Measurements from ENCODE around the gene FMO5.
"Not testable (repeated sequence)": the region's sequence is repeated elsewhere in the genome, so short reads cannot be mapped to it uniquely, and the experiment has no call there.

Gene FMO5

DNA sequence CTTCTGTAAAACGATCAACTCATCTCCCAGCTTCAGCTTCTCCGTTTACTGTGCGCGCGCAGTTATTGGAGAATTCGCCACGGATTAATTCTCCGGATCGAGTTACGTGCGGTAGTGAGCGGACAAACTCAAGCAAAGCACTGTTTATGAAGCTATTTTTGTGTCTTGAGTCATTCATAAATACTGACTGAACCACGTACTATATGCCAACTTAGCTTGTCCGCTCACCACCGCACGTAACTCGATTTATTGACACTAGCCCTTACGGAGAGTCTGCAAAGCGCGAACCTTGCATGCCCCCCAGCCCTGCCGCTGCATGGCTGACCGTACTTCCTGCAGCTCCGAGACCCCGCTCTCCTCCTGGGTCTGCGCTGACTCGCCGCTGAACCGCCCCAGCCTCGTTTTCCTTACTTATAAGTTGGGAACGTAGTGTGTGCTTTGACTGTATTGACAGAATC lies 18.1 kb upstream of the FMO5 start:
- no peak for TF ChIP-seq EZH2phosphoT487 (IDR thresholded peaks at IDR 0.05; ENCODE audit: borderline replicate concordance, low read length)
- TF ChIP-seq, protein P1, sequence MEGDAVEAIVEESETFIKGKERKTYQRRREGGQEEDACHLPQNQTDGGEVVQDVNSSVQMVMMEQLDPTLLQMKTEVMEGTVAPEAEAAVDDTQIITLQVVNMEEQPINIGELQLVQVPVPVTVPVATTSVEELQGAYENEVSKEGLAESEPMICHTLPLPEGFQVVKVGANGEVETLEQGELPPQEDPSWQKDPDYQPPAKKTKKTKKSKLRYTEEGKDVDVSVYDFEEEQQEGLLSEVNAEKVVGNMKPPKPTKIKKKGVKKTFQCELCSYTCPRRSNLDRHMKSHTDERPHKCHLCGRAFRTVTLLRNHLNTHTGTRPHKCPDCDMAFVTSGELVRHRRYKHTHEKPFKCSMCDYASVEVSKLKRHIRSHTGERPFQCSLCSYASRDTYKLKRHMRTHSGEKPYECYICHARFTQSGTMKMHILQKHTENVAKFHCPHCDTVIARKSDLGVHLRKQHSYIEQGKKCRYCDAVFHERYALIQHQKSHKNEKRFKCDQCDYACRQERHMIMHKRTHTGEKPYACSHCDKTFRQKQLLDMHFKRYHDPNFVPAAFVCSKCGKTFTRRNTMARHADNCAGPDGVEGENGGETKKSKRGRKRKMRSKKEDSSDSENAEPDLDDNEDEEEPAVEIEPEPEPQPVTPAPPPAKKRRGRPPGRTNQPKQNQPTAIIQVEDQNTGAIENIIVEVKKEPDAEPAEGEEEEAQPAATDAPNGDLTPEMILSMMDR (IDR thresholded peaks at IDR 0.05; ENCODE audit: low read depth, low read length, poor library complexity, severe bottlenecking) = peak; percentile 8
- no peaks in the 10 kb centered on the region for H3F3A ChIP-seq (ENCODE audit: control insufficient read depth, insufficient read depth)
- peaks cover 21% of the 10 kb centered on the region for H3K36me3 ChIP-seq (ENCODE audit: control insufficient read depth, low read length)
- H4K20me1 ChIP-seq (ENCODE audit: control insufficient read depth, insufficient read depth, low read depth, low read length) = peaks cover 34% of the 10 kb centered on the region
- H3K27me3 ChIP-seq (ENCODE audit: control insufficient read depth, low read length) = no peaks in the 10 kb centered on the region
- H3K4me1 ChIP-seq (ENCODE audit: control insufficient read depth, low read length) = peaks cover 49% of the 10 kb centered on the region
- H3K9me3 ChIP-seq (ENCODE audit: control insufficient read depth, insufficient read depth, low read length) = no peaks in the 10 kb centered on the region
- peak overlapping the region; percentile 92 for H3K4me2 ChIP-seq (ENCODE audit: low read length)
- peak overlapping the region; percentile 91 for H3K4me3 ChIP-seq (ENCODE audit: low read length)
- H3K79me2 ChIP-seq (ENCODE audit: control insufficient read depth, low read length) = peaks cover 57% of the 10 kb centered on the region
- H3K27ac ChIP-seq (ENCODE audit: low read depth, low read length) = peak overlapping the region; percentile 72
- H3K9me2 ChIP-seq (replicated peaks; ENCODE audit: control insufficient read depth, low read length) = no peaks in the 10 kb centered on the region

DNA sequence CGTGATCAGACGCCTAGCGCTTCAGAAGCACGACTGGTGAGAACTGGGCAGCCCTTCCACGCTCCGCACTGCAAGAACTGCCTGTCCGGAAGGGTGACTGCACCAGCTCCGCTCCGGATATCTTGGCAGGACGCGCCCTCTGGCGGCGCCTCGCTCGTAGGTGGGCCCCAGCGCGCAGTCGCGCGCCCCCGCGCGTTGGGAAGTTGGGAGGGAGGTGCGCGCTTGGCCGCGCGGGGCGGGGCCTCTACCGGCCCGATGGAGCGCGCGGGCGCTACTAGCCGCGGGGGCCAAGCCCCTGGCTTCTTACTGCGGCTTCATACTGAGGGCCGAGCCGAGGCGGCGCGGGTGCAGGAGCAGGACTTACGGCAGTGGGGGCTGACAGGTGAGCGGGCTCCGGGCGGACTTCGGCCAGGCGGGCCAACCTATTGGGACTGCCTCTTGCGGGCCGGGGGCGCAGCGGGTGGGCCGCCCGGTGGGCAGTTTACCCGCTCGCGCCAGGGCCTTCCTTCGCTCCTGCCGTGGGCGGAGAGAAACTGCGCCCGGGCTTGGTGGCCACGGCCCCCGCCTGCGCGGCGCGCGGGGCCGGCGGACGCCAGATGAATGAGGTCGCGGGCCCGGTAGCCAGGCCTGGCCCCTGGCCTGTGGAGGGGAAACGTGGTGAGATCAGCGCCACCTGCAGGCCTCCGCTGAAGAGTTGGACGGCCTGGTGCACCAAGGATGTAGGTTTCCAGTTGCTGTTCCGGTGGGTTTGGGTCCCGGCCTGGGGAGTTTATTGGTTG lies 17.5 kb upstream of the FMO5 start, which contains the start of gene CHD1L:
Gene CHD1L, plus strand, starts transcription at position 236 of the 779 bp plus-strand sequence. Its CDS starts 20 bp downstream, at position 256.
- peak within 1 kb of the TSS; percentile 91 for H3K4me3 ChIP-seq (ENCODE audit: low read length)
- peaks cover 21% of the 10 kb centered on the region for H3K36me3 ChIP-seq (ENCODE audit: control insufficient read depth, low read length)
- H3K4me2 ChIP-seq (ENCODE audit: low read length) = peak within 1 kb of the TSS; percentile 92
- H3K79me2 ChIP-seq (ENCODE audit: control insufficient read depth, low read length) = peaks cover 51% of the 10 kb centered on the region
- no peak for TF ChIP-seq EZH2phosphoT487 (IDR thresholded peaks at IDR 0.05; ENCODE audit: borderline replicate concordance, low read length)
- TF ChIP-seq, protein P1 (IDR thresholded peaks at IDR 0.05; ENCODE audit: low read depth, low read length, poor library complexity, severe bottlenecking) = peak; percentile 70
- no peaks in the 10 kb centered on the region for H3F3A ChIP-seq (ENCODE audit: control insufficient read depth, insufficient read depth)
- H4K20me1 ChIP-seq (ENCODE audit: control insufficient read depth, insufficient read depth, low read depth, low read length) = peaks cover 31% of the 10 kb centered on the region
- H3K9me2 ChIP-seq (replicated peaks; ENCODE audit: control insufficient read depth, low read length) = no peaks in the 10 kb centered on the region
- H3K4me1 ChIP-seq (ENCODE audit: control insufficient read depth, low read length) = peaks cover 47% of the 10 kb centered on the region
- H3K9me3 ChIP-seq (ENCODE audit: control insufficient read depth, insufficient read depth, low read length) = no peaks in the 10 kb centered on the region
- H3K27ac ChIP-seq (ENCODE audit: low read depth, low read length) = peak within 1 kb of the TSS; percentile 72
- H3K27me3 ChIP-seq (ENCODE audit: control insufficient read depth, low read length) = no peaks in the 10 kb centered on the region

DNA sequence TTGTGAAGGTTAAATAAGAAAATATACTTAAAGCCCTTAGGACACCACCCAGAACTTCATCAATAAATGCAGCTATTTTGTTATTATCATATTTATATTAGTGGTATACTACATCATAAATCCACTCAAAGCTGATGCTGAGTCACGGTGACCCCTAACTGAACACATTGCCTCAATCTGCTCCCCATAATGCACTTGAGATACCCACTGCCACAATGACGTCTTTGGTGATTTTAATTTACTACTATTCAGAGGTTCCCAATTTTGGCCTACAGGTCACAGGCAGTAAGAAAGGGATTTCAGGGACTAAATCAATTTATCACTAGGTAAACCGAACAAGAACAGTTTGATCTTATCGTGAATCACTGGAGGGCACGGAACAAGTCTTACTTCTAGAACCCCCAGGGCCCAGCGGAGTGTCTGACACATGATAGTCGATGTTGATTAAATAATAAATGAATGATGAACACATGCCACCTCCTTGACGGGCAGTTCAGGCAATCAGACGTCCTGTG lies 16.9 kb upstream of the FMO5 start:
- peaks cover 41% of the 10 kb centered on the region for H3K4me1 ChIP-seq (ENCODE audit: control insufficient read depth, low read length)
- H3K27ac ChIP-seq (ENCODE audit: low read depth, low read length) = no peak overlapping the region; the same call in 1 of the 2 replicates
- H3K9me3 ChIP-seq (ENCODE audit: control insufficient read depth, insufficient read depth, low read length) = peaks cover 2% of the 10 kb centered on the region
- H3K27me3 ChIP-seq (ENCODE audit: control insufficient read depth, low read length) = no peaks in the 10 kb centered on the region
- H3K9me2 ChIP-seq (replicated peaks; ENCODE audit: control insufficient read depth, low read length) = no peaks in the 10 kb centered on the region
- H3K4me3 ChIP-seq (ENCODE audit: low read length) = peak overlapping the region; percentile 91
- H3K4me2 ChIP-seq (ENCODE audit: low read length) = peak overlapping the region; percentile 92
- peaks cover 24% of the 10 kb centered on the region for H4K20me1 ChIP-seq (ENCODE audit: control insufficient read depth, insufficient read depth, low read depth, low read length)
- peaks cover 45% of the 10 kb centered on the region for H3K79me2 ChIP-seq (ENCODE audit: control insufficient read depth, low read length)
- peaks cover 21% of the 10 kb centered on the region for H3K36me3 ChIP-seq (ENCODE audit: control insufficient read depth, low read length)
- TF ChIP-seq EZH2phosphoT487 (IDR thresholded peaks at IDR 0.05; ENCODE audit: borderline replicate concordance, low read length) = no peak
- TF ChIP-seq, protein P1 (IDR thresholded peaks at IDR 0.05; ENCODE audit: low read depth, low read length, poor library complexity, severe bottlenecking) = no peak
- H3F3A ChIP-seq (ENCODE audit: control insufficient read depth, insufficient read depth) = no peaks in the 10 kb centered on the region

DNA sequence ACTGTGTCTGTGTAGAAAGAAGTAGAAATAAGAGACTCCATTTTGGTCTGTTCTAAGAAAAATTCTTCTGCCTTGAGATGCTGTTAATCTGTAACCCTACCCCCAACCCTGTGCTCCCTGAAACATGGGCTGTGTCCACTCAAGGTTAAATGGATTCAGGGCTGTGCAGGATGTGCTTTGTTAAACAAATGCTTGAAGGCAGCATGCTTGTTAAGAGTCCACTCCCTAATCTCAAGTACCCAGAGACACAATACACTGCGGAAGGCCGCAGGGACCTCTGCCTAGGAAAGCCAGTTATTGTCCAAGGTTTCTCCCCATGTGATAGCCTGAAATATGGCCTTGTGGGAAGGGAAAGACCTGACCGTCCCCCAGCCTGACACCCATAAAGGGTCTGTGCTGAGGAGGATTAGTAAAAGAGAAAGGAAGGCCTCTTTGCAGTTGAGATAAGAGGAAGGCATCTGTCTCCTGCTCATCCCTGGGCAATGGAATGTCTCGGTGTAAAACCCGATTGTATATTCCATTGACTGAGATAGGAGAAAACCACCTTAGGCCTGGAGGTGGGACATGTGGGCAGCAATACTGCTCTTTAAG lies 15.1 kb upstream of the FMO5 start:
- Histone ChIP-seq H3K9me3 (ENCODE audit: control insufficient read depth, insufficient read depth, low read length) (peaks cover 19% of the 10 kb centered on the region), H4K20me1 (ENCODE audit: control insufficient read depth, insufficient read depth, low read depth, low read length) (peaks cover 14% of the 10 kb centered on the region), H3K4me1 (ENCODE audit: control insufficient read depth, low read length) (peaks cover 25% of the 10 kb centered on the region), H3K36me3 (ENCODE audit: control insufficient read depth, low read length) (peaks cover 16% of the 10 kb centered on the region), H3K79me2 (ENCODE audit: control insufficient read depth, low read length) (peaks cover 27% of the 10 kb centered on the region)
- not testable (repeated sequence) for H3K9me2 ChIP-seq (replicated peaks; ENCODE audit: control insufficient read depth, low read length); H3K27ac ChIP-seq (ENCODE audit: low read depth, low read length); H3K27me3 ChIP-seq (ENCODE audit: control insufficient read depth, low read length); H3K4me2 ChIP-seq (ENCODE audit: low read length); H3K4me3 ChIP-seq (ENCODE audit: low read length); H3F3A ChIP-seq (ENCODE audit: control insufficient read depth, insufficient read depth)
